Smooth muscle cell (in vitro differentiated cells): Measurements from ENCODE around the gene ATP6V0A4. TPM values are rescaled to one million over a fixed set of nuclear protein-coding genes. Genes with fewer than 3 reads are reported as not detected.

ENCODE experiments used
- DNase-seq: peaks from one replicate; lab custom pipeline; 2025; ENCODE audit not compliant: unreplicated experiment; lab: John Stamatoyannopoulos, UW
- H2AFZ ChIP-seq: fragments of 200-600 bp; sonication (generic); 2 replicates; pipeline ENCODE4 v1.6.0; 2016; ENCODE audit warnings: antibody characterized with exemption, low read depth, mild to moderate bottlenecking
- H3F3A ChIP-seq: fragments of 200-600 bp; sonication (generic); 2 replicates; pipeline ENCODE4 v1.6.0; 2017; ENCODE audit warnings: antibody characterized with exemption, low read depth
- H3K27ac ChIP-seq: fragments of 200-600 bp; sonication (generic); 2 replicates; pipeline ENCODE4 v1.5.1; 2016; ENCODE audit warnings: low read depth, mild to moderate bottlenecking
- H3K27me3 ChIP-seq: fragments of 200-600 bp; sonication (generic); 2 replicates; pipeline ENCODE4 v1.6.1; 2016; ENCODE audit warnings: low read depth, mild to moderate bottlenecking
- H3K36me3 ChIP-seq: fragments of 200-600 bp; sonication (generic); 2 replicates; pipeline ENCODE4 v1.5.1; 2016; ENCODE audit warnings: low read depth
- H3K4me1 ChIP-seq: fragments of 200-600 bp; sonication (generic); 2 replicates; pipeline ENCODE4 v1.5.1; 2016; ENCODE audit warnings: low read depth
- H3K4me2 ChIP-seq: fragments of 200-600 bp; sonication (generic); 2 replicates; pipeline ENCODE4 v1.6.0; 2016; ENCODE audit warnings: mild to moderate bottlenecking
- H3K4me3 ChIP-seq: fragments of 200-600 bp; sonication (generic); 2 replicates; pipeline ENCODE4 v1.5.1; 2016; ENCODE audit warnings: mild to moderate bottlenecking
- H3K79me2 ChIP-seq: fragments of 200-600 bp; sonication (generic); 2 replicates; pipeline ENCODE4 v1.6.0; 2016; ENCODE audit warnings: low read depth, mild to moderate bottlenecking
- H3K9ac ChIP-seq: fragments of 200-600 bp; sonication (generic); 2 replicates; pipeline ENCODE4 v1.6.0; 2016; ENCODE audit warnings: low read depth
- H3K9me3 ChIP-seq: fragments of 200-600 bp; sonication (generic); replicated peaks from 2 replicates; pipeline ENCODE4 v1.5.1; 2016; ENCODE audit warnings: low read depth
- H4K20me1 ChIP-seq: fragments of 200-600 bp; sonication (generic); 2 replicates; pipeline ENCODE4 v1.6.0; 2016; ENCODE audit warnings: low read depth
- CTCF ChIP-seq: fragments of 200-600 bp; sonication (generic); IDR thresholded peaks from 2 replicates; pipeline ENCODE4 v1.5.1; 2017; ENCODE audit warnings: borderline replicate concordance, mild to moderate bottlenecking, antibody characterized with exemption; ENCODE audit not compliant: insufficient read depth, poor library complexity, severe bottlenecking
- WGBS: methylation state at CpG from one replicate; pipeline ENCODE4 v1.1.7; 2016; ENCODE audit warnings: low lambda C conversion rate; 5-methylcytosine and 5-hydroxymethylcytosine counted together
- polyA plus RNA-seq: library from polyadenylated mRNA; unstranded; fragments of >200 nt; fragmentation: Nextera tagmentation; extraction: Ambion mirVana; gene quantifications from 2 replicates; pipeline ENCODE4 v1.2.1, GENCODE V29; 2016
- total RNA-seq: library from RNA; depleted of rRNA; stranded (reverse); fragments of >200 nt; gene quantifications from 2 replicates; pipeline ENCODE4 v1.2.3, GENCODE V29; 2014

The ATP6V0A4 gene
- total and polyA plus RNA-seq, 2 experiments from 2014 or later = 0.40 TPM; not detected in 1

- H3K27me3 ChIP-seq = no peaks in the 10 kb centered on the region
- no peak for DNase-seq
- H3K9me3 ChIP-seq = no peaks in the 10 kb centered on the region
- no peaks in the 10 kb centered on the region for H3F3A ChIP-seq
- no peak overlapping the region for H3K4me3 ChIP-seq
- H3K36me3 ChIP-seq = no peaks in the 10 kb centered on the region
- WGBS = 96% methylated on average over 6 of the region's 6 CpGs
- no peaks in the 10 kb centered on the region for H3K4me1 ChIP-seq
- H2AFZ ChIP-seq = no peak overlapping the region
- no peaks in the 10 kb centered on the region for H3K79me2 ChIP-seq
- H3K4me2 ChIP-seq = no peak overlapping the region
- H3K27ac ChIP-seq = no peak overlapping the region
- TF ChIP-seq CTCF = no peak
- no peaks in the 10 kb centered on the region for H4K20me1 ChIP-seq
- no peak overlapping the region for H3K9ac ChIP-seq
Observed at GRCh38 chr7:138748666-138749065, 49.3 kb downstream of the ATP6V0A4 start.

- no peak for DNase-seq
- no peak for TF ChIP-seq CTCF
- Histone ChIP-seq H4K20me1 (no peaks in the 10 kb centered on the region), H3K36me3 (no peaks in the 10 kb centered on the region), H3K9ac (no peak overlapping the region), H3K4me1 (no peaks in the 10 kb centered on the region), H3F3A (no peaks in the 10 kb centered on the region), H3K27ac (no peak overlapping the region), H2AFZ (no peak overlapping the region), H3K79me2 (no peaks in the 10 kb centered on the region), H3K4me3 (no peak overlapping the region), H3K9me3 (no peaks in the 10 kb centered on the region), H3K4me2 (no peak overlapping the region), H3K27me3 (no peaks in the 10 kb centered on the region)
- WGBS = 95% methylated on average over 4 of the region's 4 CpGs
Observed at GRCh38 chr7:138746073-138746472, 51.9 kb downstream of the ATP6V0A4 start.

- Histone ChIP-seq H3K4me3 (no peak overlapping the region), H3K27ac (no peak overlapping the region), H3K27me3 (no peaks in the 10 kb centered on the region), H3F3A (no peaks in the 10 kb centered on the region), H3K9me3 (no peaks in the 10 kb centered on the region), H3K36me3 (no peaks in the 10 kb centered on the region), H3K4me2 (no peak overlapping the region), H3K9ac (no peak overlapping the region), H2AFZ (no peak overlapping the region), H3K4me1 (no peaks in the 10 kb centered on the region), H4K20me1 (no peaks in the 10 kb centered on the region), H3K79me2 (no peaks in the 10 kb centered on the region)
- TF ChIP-seq CTCF = no peak
- no peak for DNase-seq
- 96% methylated on average over 7 of the region's 7 CpGs for WGBS
Observed at GRCh38 chr7:138745189-138745588, 52.8 kb downstream of the ATP6V0A4 start.

GRCh38 chr7:138741453-138741735, 56.6 kb downstream of the ATP6V0A4 start:
- no peak overlapping the region for H3K4me2 ChIP-seq
- no peaks in the 10 kb centered on the region for H3K4me1 ChIP-seq
- H3F3A ChIP-seq = no peaks in the 10 kb centered on the region
- H3K9me3 ChIP-seq = no peaks in the 10 kb centered on the region
- H3K4me3 ChIP-seq = no peak overlapping the region
- H4K20me1 ChIP-seq = no peaks in the 10 kb centered on the region
- H3K27me3 ChIP-seq = no peaks in the 10 kb centered on the region
- no peaks in the 10 kb centered on the region for H3K79me2 ChIP-seq
- 57% methylated on average over 5 of the region's 5 CpGs for WGBS
- no peak for TF ChIP-seq CTCF
- H3K36me3 ChIP-seq = no peaks in the 10 kb centered on the region
- H3K9ac ChIP-seq = no peak overlapping the region
- no peak overlapping the region for H2AFZ ChIP-seq
- no peak for DNase-seq
- H3K27ac ChIP-seq = peak overlapping the region; percentile 34
